HUES48 (cell line): Measurements from ENCODE around the gene MUC5AC.

Source experiments
- H3K27ac ChIP-seq: one replicate; pipeline ENCODE4 v1.7.0; 2013; ENCODE audit warnings: low read depth, low read length, inconsistent platforms
- H3K27me3 ChIP-seq: 2 replicates; pipeline ENCODE4 v1.6.1; 2013; ENCODE audit warnings: mild to moderate bottlenecking, low read length; ENCODE audit not compliant: control insufficient read depth, insufficient read depth
- H3K36me3 ChIP-seq: 2 replicates; pipeline ENCODE4 v1.6.1; 2013; ENCODE audit warnings: low read length; ENCODE audit not compliant: control insufficient read depth, insufficient read depth
- H3K4me1 ChIP-seq: 2 replicates; pipeline ENCODE4 v1.6.1; 2013; ENCODE audit warnings: mild to moderate bottlenecking, low read length; ENCODE audit not compliant: control insufficient read depth, insufficient read depth
- H3K4me3 ChIP-seq: 2 replicates; pipeline ENCODE4 v1.5.1; 2013; ENCODE audit warnings: mild to moderate bottlenecking, low read depth, low read length
- H3K9ac ChIP-seq: 2 replicates; pipeline ENCODE4 v1.6.1; 2013; ENCODE audit warnings: mild to moderate bottlenecking, low read depth, low read length, moderate library complexity
- H3K9me3 ChIP-seq: 2 replicates; pipeline ENCODE4 v1.6.1; 2013; ENCODE audit warnings: low read length; ENCODE audit not compliant: control insufficient read depth, insufficient read depth

MUC5AC gene

DNA sequence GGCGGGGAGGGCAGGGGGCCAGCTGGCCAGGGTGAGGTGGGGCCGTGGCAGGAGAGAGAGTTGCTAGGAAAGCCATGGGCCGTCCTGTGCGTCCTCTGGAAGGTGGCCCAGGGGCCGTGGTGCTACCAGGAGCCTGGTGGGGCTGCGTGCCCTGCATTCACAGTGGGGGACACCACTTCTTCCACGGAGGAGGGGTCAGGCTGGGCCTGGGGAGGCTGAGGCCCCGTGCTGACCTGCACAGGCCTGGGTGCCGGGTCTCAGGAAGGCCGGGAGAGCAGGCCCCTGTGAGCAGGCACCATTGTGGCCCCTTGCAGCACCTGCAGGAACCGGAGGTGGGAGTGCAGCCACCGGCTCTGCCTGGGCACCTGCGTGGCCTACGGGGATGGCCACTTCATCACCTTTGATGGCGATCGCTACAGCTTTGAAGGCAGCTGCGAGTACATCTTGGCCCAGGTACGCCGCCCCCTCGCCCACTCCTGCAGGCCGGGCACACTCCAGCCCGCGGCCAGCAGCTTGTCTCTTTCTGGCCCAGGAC, 77.1 kb downstream of the MUC5AC start:
- Histone ChIP-seq H3K9me3 (no peaks in the 10 kb centered on the region), H3K27me3 (no peaks in the 10 kb centered on the region), H3K4me3 (no peak overlapping the region), H3K9ac (no peak overlapping the region), H3K27ac (no peak overlapping the region), H3K36me3 (no peaks in the 10 kb centered on the region), H3K4me1 (no peaks in the 10 kb centered on the region)

GRCh38 chr11:1235306-1235900, 77.7 kb downstream of the MUC5AC start:
- H3K4me1 ChIP-seq: no peaks in the 10 kb centered on the region
- no peaks in the 10 kb centered on the region for H3K27me3 ChIP-seq
- no peaks in the 10 kb centered on the region for H3K36me3 ChIP-seq
- no peak overlapping the region for H3K4me3 ChIP-seq
- H3K9me3 ChIP-seq: no peaks in the 10 kb centered on the region
- H3K27ac ChIP-seq: no peak overlapping the region
- H3K9ac ChIP-seq: no peak overlapping the region

- Histone ChIP-seq H3K9ac (no peak overlapping the region), H3K36me3 (no peaks in the 10 kb centered on the region), H3K27me3 (no peaks in the 10 kb centered on the region), H3K9me3 (no peaks in the 10 kb centered on the region), H3K27ac (no peak overlapping the region), H3K4me1 (no peaks in the 10 kb centered on the region), H3K4me3 (no peak overlapping the region)
These were observed 78.2 kb downstream of the MUC5AC start for GRCh38 chr11:1235901-1236315.

DNA sequence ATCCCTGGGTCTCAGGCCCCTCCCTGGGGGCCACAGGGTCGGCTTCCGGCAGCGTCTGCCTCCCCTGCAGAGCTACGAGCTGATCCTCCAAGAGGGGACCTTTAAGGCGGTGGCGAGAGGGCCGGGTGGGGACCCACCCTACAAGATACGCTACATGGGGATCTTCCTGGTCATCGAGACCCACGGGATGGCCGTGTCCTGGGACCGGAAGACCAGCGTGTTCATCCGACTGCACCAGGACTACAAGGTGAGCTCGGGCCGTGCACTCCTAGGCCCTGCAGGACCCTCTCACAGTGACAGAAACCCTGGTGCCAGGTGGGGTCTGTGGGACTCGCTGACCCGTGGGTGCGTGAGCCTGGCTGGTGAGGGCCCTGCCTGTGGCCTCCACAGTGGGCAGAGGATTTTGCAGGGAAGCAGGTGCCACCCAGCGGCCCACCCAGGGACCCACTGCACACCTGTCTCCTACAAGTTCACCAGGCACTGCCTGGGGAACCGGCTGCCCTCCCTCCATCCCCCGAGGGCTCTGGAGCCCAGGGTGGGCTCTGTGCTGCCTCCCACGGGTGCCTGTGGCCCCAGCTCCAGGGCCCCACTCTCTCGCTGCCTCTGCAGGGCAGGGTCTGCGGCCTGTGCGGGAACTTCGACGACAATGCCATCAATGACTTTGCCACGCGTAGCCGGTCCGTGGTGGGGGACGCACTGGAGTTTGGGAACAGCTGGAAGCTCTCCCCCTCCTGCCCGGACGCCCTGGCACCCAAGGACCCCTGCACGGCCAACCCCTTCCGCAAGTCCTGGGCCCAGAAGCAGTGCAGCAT, 78.8 kb downstream of the MUC5AC start:
- Histone ChIP-seq H3K4me1 (no peaks in the 10 kb centered on the region), H3K9me3 (no peaks in the 10 kb centered on the region), H3K4me3 (no peak overlapping the region), H3K27me3 (no peaks in the 10 kb centered on the region), H3K36me3 (no peaks in the 10 kb centered on the region), H3K27ac (no peak overlapping the region), H3K9ac (no peak overlapping the region)

DNA sequence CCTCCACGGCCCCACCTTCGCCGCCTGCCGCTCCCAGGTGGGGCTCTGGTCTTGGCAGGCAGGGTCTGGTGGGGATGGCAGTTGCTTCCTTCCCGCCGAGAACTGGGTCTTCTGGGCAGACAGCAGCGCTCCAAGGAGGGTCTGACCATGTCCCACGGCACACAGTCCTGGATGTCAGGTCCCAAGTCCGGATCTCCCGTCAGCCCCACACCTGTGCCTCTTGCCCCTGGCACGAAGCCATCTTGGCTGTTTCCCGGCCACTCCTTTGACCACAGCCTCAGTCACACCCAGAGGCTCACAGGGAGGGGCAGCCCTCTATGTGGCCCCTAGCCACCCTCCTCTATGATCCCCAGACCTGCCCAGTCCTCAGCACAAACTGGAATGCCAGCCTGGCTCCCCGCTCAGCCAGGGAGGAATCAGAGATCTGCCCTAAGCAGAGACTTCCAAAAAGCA, 79.4 kb downstream of the MUC5AC start:
- Histone ChIP-seq H3K36me3 (no peaks in the 10 kb centered on the region), H3K9me3 (peaks cover 3% of the 10 kb centered on the region; the same call in 1 of the 2 replicates), H3K27ac (no peak overlapping the region), H3K9ac (no peak overlapping the region), H3K4me1 (no peaks in the 10 kb centered on the region), H3K27me3 (no peaks in the 10 kb centered on the region), H3K4me3 (no peak overlapping the region)

GRCh38 chr11:1237851-1238250, 80.1 kb downstream of the MUC5AC start:
- Histone ChIP-seq H3K4me1 (no peaks in the 10 kb centered on the region), H3K36me3 (no peaks in the 10 kb centered on the region), H3K4me3 (no peak overlapping the region), H3K9ac (no peak overlapping the region), H3K9me3 (peaks cover 4% of the 10 kb centered on the region; the same call in 1 of the 2 replicates), H3K27ac (no peak overlapping the region), H3K27me3 (no peaks in the 10 kb centered on the region)

DNA sequence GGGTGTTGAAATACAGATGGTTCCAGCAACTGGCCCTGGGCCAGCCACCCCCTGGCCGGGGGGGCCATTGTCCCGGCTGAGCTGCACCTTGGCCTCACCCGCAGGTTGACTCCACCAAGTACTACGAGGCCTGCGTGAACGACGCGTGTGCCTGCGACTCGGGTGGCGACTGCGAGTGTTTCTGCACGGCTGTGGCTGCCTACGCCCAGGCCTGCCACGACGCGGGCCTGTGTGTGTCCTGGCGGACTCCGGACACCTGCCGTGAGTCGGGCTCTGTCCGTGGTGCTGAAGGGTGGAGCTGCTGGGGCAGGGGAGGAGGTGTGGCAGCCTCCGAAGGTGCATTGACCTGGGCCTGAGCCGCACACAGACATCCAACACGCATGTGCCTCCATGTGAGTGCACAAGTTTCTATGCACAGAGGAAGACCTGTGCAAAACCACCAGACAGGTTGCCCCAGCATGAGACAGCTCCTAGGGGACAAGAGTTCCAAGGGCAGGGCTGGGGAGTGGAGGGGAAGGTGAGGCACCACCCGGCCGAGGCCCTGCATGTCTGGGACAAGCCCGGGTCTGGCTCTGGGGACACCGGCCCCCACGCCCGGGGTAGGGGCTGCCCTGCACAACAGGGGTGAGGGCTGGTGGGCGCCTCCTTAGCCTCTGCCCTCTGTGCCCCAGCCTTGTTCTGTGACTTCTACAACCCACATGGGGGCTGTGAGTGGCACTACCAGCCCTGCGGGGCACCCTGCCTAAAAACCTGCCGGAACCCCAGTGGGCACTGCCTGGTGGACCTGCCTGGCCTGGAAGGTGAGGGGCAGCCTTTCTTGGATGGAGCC, 81.2 kb downstream of the MUC5AC start:
- no peak overlapping the region for H3K4me3 ChIP-seq
- no peaks in the 10 kb centered on the region for H3K36me3 ChIP-seq
- no peaks in the 10 kb centered on the region for H3K4me1 ChIP-seq

GRCh38 chr11:1239596-1240205, 81.9 kb downstream of the MUC5AC start:
- Histone ChIP-seq H3K27ac (no peak overlapping the region), H3K9me3 (peaks cover 4% of the 10 kb centered on the region; the same call in 1 of the 2 replicates), H3K36me3 (no peaks in the 10 kb centered on the region), H3K4me3 (no peak overlapping the region), H3K27me3 (no peaks in the 10 kb centered on the region), H3K9ac (no peak overlapping the region), H3K4me1 (no peaks in the 10 kb centered on the region)

More for the DNA sequence above, 81.2 kb downstream of the MUC5AC start:
- Histone ChIP-seq H3K9ac (no peak overlapping the region), H3K27me3 (no peaks in the 10 kb centered on the region), H3K9me3 (peaks cover 4% of the 10 kb centered on the region; the same call in 1 of the 2 replicates), H3K27ac (no peak overlapping the region)

- no peaks in the 10 kb centered on the region for H3K36me3 ChIP-seq
- no peak overlapping the region for H3K9ac ChIP-seq
- H3K4me3 ChIP-seq: no peak overlapping the region
- peaks cover 4% of the 10 kb centered on the region; the same call in 1 of the 2 replicates for H3K9me3 ChIP-seq
- H3K4me1 ChIP-seq: no peaks in the 10 kb centered on the region
- no peak overlapping the region for H3K27ac ChIP-seq
- no peaks in the 10 kb centered on the region for H3K27me3 ChIP-seq
These were observed 83.0 kb downstream of the MUC5AC start for GRCh38 chr11:1240771-1241170.

DNA sequence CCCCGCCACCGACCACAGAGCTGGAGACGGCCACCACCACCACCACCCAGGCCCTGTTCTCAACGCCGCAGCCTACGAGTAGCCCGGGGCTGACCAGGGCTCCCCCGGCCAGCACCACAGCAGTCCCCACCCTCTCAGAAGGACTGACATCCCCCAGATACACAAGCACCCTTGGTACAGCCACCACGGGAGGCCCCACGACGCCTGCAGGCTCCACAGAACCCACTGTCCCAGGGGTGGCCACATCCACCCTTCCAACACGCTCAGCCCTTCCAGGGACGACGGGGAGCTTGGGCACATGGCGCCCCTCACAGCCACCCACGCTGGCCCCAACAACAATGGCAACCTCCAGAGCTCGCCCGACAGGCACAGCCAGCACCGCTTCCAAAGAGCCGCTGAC, 84.0 kb downstream of the MUC5AC start:
- no peaks in the 10 kb centered on the region for H3K27me3 ChIP-seq
- no peaks in the 10 kb centered on the region for H3K36me3 ChIP-seq
- no peak overlapping the region for H3K4me3 ChIP-seq
- H3K27ac ChIP-seq: no peak overlapping the region
- no peak overlapping the region for H3K9ac ChIP-seq
- H3K9me3 ChIP-seq: peaks cover 4% of the 10 kb centered on the region; the same call in 1 of the 2 replicates
- no peaks in the 10 kb centered on the region for H3K4me1 ChIP-seq
